Uterus (tissue), 2 donors: ENCODE results near the gene HAAO.

Source experiments
- CTCF ChIP-seq, 4 experiments: fragments of 200-600 bp in 2 of 4; fragments of 450-650 bp in 2 of 4; sonication (generic) in 2 of 4; IDR thresholded peaks; one replicate each; pipeline ENCODE4 v1.5.1; 2016 to 2019; ENCODE audit warnings: antibody characterized with exemption in 4 of 4, mild to moderate bottlenecking in 2 of 4, moderate library complexity in 1 of 4
- POLR2A ChIP-seq, 2 donors: fragments of 450-650 bp; IDR thresholded peaks; one replicate each; pipeline ENCODE4 v1.6.1; 2016; ENCODE audit warnings: antibody characterized with exemption in 2 of 2, mild to moderate bottlenecking in 1 of 2, moderate library complexity in 1 of 2

- no peak for TF ChIP-seq CTCF (IDR thresholded peaks at IDR 0.05)
- TF ChIP-seq POLR2A (IDR thresholded peaks at IDR 0.05): no peak
Observed at GRCh38 chr2:42832289-42832634, 39.9 kb upstream of the HAAO start.
